H1 (cell line): ENCODE measurements around the gene PTF1A. TPM values are rescaled to one million over a fixed set of nuclear protein-coding genes. Genes with fewer than 3 reads are reported as not detected.

Experiments used
- CTCF ChIA-PET: fragments of 300-600 bp; sonication (Branson Sonifier 250); formaldehyde crosslinking; loops from one replicate; lab custom pipeline; 2021; ENCODE audit not compliant: partially characterized antibody; lab: Charles Lee
- POLR2A ChIA-PET: fragments of 300-600 bp; sonication (Branson Sonifier 250); formaldehyde crosslinking; loops from one replicate; lab custom pipeline; 2021; ENCODE audit warnings: inconsistent platforms; ENCODE audit not compliant: partially characterized antibody; lab: Charles Lee
- DNase-seq, 2 experiments: peaks; one replicate each; pipeline versions ENCODE4 v3.0.0 to v3.0.0-alpha.2; 2010 to 2022; ENCODE audit warnings: low spot score in 2 of 2, low read depth in 1 of 2, mixed read lengths in 1 of 2
- FAIRE-seq: peaks from 2 replicates; lab custom pipeline; 2011; peaks lifted over from hg19 to GRCh38; lab: Jason Lieb, UNC
- H2AFZ ChIP-seq: 2 replicates; pipeline ENCODE4 v1.8.1; 2012; ENCODE audit warnings: low read length, inconsistent platforms
- H2AK5ac ChIP-seq: 2 replicates; pipeline ENCODE4 v1.6.1; 2013; ENCODE audit warnings: low read depth, low read length
- H2BK120ac ChIP-seq: replicated peaks from 2 replicates; pipeline ENCODE3; 2013; ENCODE audit warnings: low read depth, low read length, inconsistent platforms
- H2BK12ac ChIP-seq: 2 replicates; pipeline ENCODE4 v1.6.1; 2013; ENCODE audit warnings: low read depth, low read length
- H2BK15ac ChIP-seq: 2 replicates; pipeline ENCODE4 v1.6.1; 2013; ENCODE audit warnings: low read length
- H2BK20ac ChIP-seq: 2 replicates; pipeline ENCODE4 v1.6.1; 2013; ENCODE audit warnings: low read length
- H2BK5ac ChIP-seq: 2 replicates; pipeline ENCODE4 v1.6.1; 2013; ENCODE audit warnings: low read depth, low read length
- H3K14ac ChIP-seq: 2 replicates; pipeline ENCODE4 v1.6.1; 2013; ENCODE audit warnings: inconsistent platforms; ENCODE audit not compliant: insufficient read length
- H3K18ac ChIP-seq: 2 replicates; pipeline ENCODE4 v1.6.1; 2013; ENCODE audit warnings: low read length; ENCODE audit errors: extremely low read depth
- H3K23ac ChIP-seq: 2 replicates; pipeline ENCODE4 v1.6.1; 2013; ENCODE audit warnings: inconsistent platforms; ENCODE audit not compliant: insufficient read length
- H3K23me2 ChIP-seq: 2 replicates; pipeline ENCODE4 v1.6.1; 2013; ENCODE audit warnings: low read depth, low read length
- H3K27ac ChIP-seq: 2 replicates; pipeline ENCODE4 v1.6.1; 2011; ENCODE audit warnings: low read depth, low read length, inconsistent platforms
- H3K27me3 ChIP-seq, 4 experiments: replicated peaks in 1 of 4; 1 replicate in 1 of 4; 2 replicates in 3 of 4; pipeline versions ENCODE4 v1.6.1 to v1.8.1; 2011 to 2013; ENCODE audit warnings: low read length in 3 of 4, mild to moderate bottlenecking in 3 of 4, inconsistent platforms in 2 of 4, mixed read lengths in 2 of 4, moderate library complexity in 1 of 4; ENCODE audit not compliant: control insufficient read depth in 3 of 4, insufficient read depth in 3 of 4; ENCODE audit errors: extremely low read depth in 1 of 4
- H3K36me3 ChIP-seq, 4 experiments: 2 replicates each; pipeline versions ENCODE4 v1.6.1 to v1.8.1; 2011 to 2013; ENCODE audit warnings: mild to moderate bottlenecking in 4 of 4, low read length in 3 of 4, moderate library complexity in 2 of 4, control low read depth in 1 of 4, inconsistent platforms in 1 of 4; ENCODE audit not compliant: insufficient read depth in 4 of 4, control insufficient read depth in 2 of 4
- H3K4ac ChIP-seq: replicated peaks from 2 replicates; pipeline ENCODE3; 2013; ENCODE audit warnings: low read length, low read depth, mixed read lengths, inconsistent platforms; ENCODE audit not compliant: insufficient read length
- H3K4me1 ChIP-seq, 4 experiments: replicated peaks in 1 of 4; 1 replicate in 1 of 4; 2 replicates in 3 of 4; pipeline versions ENCODE4 v1.6.1 to v1.8.1; 2011 to 2013; ENCODE audit warnings: low read length in 3 of 4, inconsistent platforms in 2 of 4, mixed read lengths in 1 of 4; ENCODE audit not compliant: insufficient read depth in 4 of 4, control insufficient read depth in 3 of 4
- H3K4me2 ChIP-seq, 2 experiments: 2 replicates each; pipeline versions ENCODE4 v1.6.1 to v1.8.1; 2011 to 2013; ENCODE audit warnings: low read depth in 2 of 2, low read length in 2 of 2, control low read depth in 1 of 2, inconsistent platforms in 1 of 2, mild to moderate bottlenecking in 1 of 2; ENCODE audit not compliant: insufficient read depth in 1 of 2
- H3K4me3 ChIP-seq, 4 experiments: fragments of 200-600, 300-600 bp in 1 of 4; sonication (generic), shearing (Covaris generic), sonication (Bioruptor Twin) in 1 of 4; 2 replicates each; pipeline versions ENCODE4 v1.5.1 to v1.8.1; 2011 to 2016; ENCODE audit warnings: low read length in 4 of 4, low read depth in 3 of 4, control low read depth in 2 of 4, inconsistent platforms in 2 of 4, mild to moderate bottlenecking in 2 of 4, mixed read lengths in 1 of 4, moderate library complexity in 1 of 4; ENCODE audit not compliant: insufficient read depth in 2 of 4; ENCODE audit errors: extremely low read depth in 1 of 4
- H3K56ac ChIP-seq: replicated peaks from 2 replicates; pipeline ENCODE3; 2013; ENCODE audit warnings: low read depth, mild to moderate bottlenecking, mixed read lengths, low read length, inconsistent platforms; ENCODE audit not compliant: insufficient read length
- H3K79me1 ChIP-seq: 2 replicates; pipeline ENCODE4 v1.6.1; 2013; ENCODE audit warnings: low read depth, low read length, control low read depth
- H3K79me2 ChIP-seq, 2 experiments: 2 replicates each; pipeline versions ENCODE4 v1.6.1 to v1.8.1; 2012 to 2013; ENCODE audit warnings: low read length in 2 of 2, mild to moderate bottlenecking in 2 of 2, inconsistent platforms in 1 of 2; ENCODE audit not compliant: insufficient read depth in 2 of 2, control insufficient read depth in 1 of 2
- H3K9ac ChIP-seq, 4 experiments: replicated peaks in 1 of 4; 1 replicate in 1 of 4; 2 replicates in 3 of 4; pipeline versions ENCODE4 v1.6.1 to v1.8.1; 2011 to 2013; ENCODE audit warnings: low read depth in 3 of 4, low read length in 3 of 4, control low read depth in 2 of 4, mild to moderate bottlenecking in 2 of 4, moderate library complexity in 2 of 4, inconsistent platforms in 1 of 4; ENCODE audit errors: extremely low read depth in 1 of 4
- H3K9me3 ChIP-seq, 2 experiments: 2 replicates each; pipeline versions ENCODE4 v1.6.1 to v1.8.1; 2012 to 2013; ENCODE audit warnings: mild to moderate bottlenecking in 2 of 2, moderate library complexity in 2 of 2, control low read depth in 1 of 2, inconsistent platforms in 1 of 2, low read depth in 1 of 2, low read length in 1 of 2, mixed read lengths in 1 of 2; ENCODE audit not compliant: insufficient read depth in 2 of 2
- H4K20me1 ChIP-seq, 2 experiments: replicated peaks in 1 of 2; 2 replicates each; pipeline versions ENCODE3 to v1.8.1; 2011 to 2013; ENCODE audit warnings: inconsistent platforms in 2 of 2, low read length in 2 of 2, mild to moderate bottlenecking in 1 of 2; ENCODE audit not compliant: insufficient read depth in 2 of 2, control insufficient read depth in 1 of 2
- H4K5ac ChIP-seq: 2 replicates; pipeline ENCODE4 v1.6.1; 2013; ENCODE audit warnings: low read length, low read depth, mixed read lengths, inconsistent platforms; ENCODE audit not compliant: insufficient read length
- H4K8ac ChIP-seq: 2 replicates; pipeline ENCODE4 v1.8.0; 2013; ENCODE audit warnings: mild to moderate bottlenecking, moderate library complexity, low read length, inconsistent platforms; ENCODE audit not compliant: insufficient read depth; ENCODE audit errors: extremely low read depth
- H4K91ac ChIP-seq: replicated peaks from 2 replicates; pipeline ENCODE3; 2013; ENCODE audit warnings: low read length, mixed read lengths, inconsistent platforms; ENCODE audit not compliant: insufficient read length
- CTBP2 ChIP-seq: IDR thresholded peaks from 2 replicates; pipeline ENCODE4 v1.7.0; 2011; ENCODE audit warnings: borderline replicate concordance, mild to moderate bottlenecking, moderate library complexity, mixed read lengths, low read length; ENCODE audit not compliant: insufficient read depth, insufficient read length
- EZH2 ChIP-seq: fragments of 200-600 bp; sonication (generic); IDR thresholded peaks from 2 replicates; pipeline ENCODE4 v1.7.1; 2012; ENCODE audit warnings: low read depth, mild to moderate bottlenecking, moderate library complexity, low read length, inconsistent platforms; ENCODE audit not compliant: severe bottlenecking
- RNF2 ChIP-seq: fragments of 200-900, 300-1000 bp; sonication (generic); IDR thresholded peaks from 2 replicates; pipeline ENCODE4 v1.7.1; 2016; ENCODE audit warnings: borderline replicate concordance, low read depth, mild to moderate bottlenecking, antibody characterized with exemption, low read length; ENCODE audit not compliant: poor library complexity, severe bottlenecking; ENCODE audit errors: missing control alignments
- SIRT6 ChIP-seq: IDR thresholded peaks from one replicate; pipeline ENCODE4 v1.7.1; 2012; ENCODE audit warnings: low read length, inconsistent platforms
- SUZ12 ChIP-seq: fragments of 200-600 bp; sonication (generic); IDR thresholded peaks from 2 replicates; pipeline ENCODE4 v1.6.1; 2012; ENCODE audit warnings: mild to moderate bottlenecking, inconsistent platforms, low read length, moderate library complexity, mixed read lengths
- WGBS, 2 experiments: shearing (Covaris generic) in 1 of 2; methylation state at CpG; one replicate each; pipeline versions ENCODE4 v1.1.6 to v1.1.7; 2013 to 2015; ENCODE audit warnings: low lambda C conversion rate in 2 of 2, mixed read lengths in 2 of 2, inconsistent platforms in 1 of 2, low coverage in 1 of 2, missing lambda C conversion rate in 1 of 2; ENCODE audit not compliant: insufficient replicate concordance in 2 of 2, insufficient coverage in 1 of 2, insufficient read length in 1 of 2; ENCODE audit errors: extremely low coverage in 1 of 2, missing lambda C conversion rate in 1 of 2; 5-methylcytosine and 5-hydroxymethylcytosine counted together
- polyA plus RNA-seq, 7 experiments: library from polyadenylated mRNA; depleted of rRNA in 3 of 7; stranded (reverse) in 5 of 7; unstranded in 2 of 7; fragments of >200 nt in 5 of 7; fragments of 200-250 nt in 2 of 7; gene quantifications; 1 replicate in 5 of 7; 2 replicates in 1 of 7; 4 replicates in 1 of 7; pipeline versions ENCODE4 v1.2.1 to v1.2.3, GENCODE V29; 2011 to 2013; ENCODE audit warnings: missing spikeins in 2 of 7, mixed read lengths in 2 of 7
- total RNA-seq: library from RNA; stranded (reverse); fragmentation: NEBNext Ultra II Directional; extraction: Animal tissue kit (Norgen Biotek cat#: 25700); gene quantifications from 2 replicates; pipeline ENCODE4 v1.2.1, GENCODE V29; 2021

PTF1A gene
- total and polyA plus RNA-seq, 2 of the 8 experiments (the other 6 are each of a cell fraction or from before 2014, with no cell fraction given), result not detected

- H4K8ac ChIP-seq, result no peak overlapping the region
- H3K56ac ChIP-seq, result no peak overlapping the region
- H4K91ac ChIP-seq, result no peak overlapping the region
- H3K18ac ChIP-seq, result no peak overlapping the region
- no peak overlapping the region for H3K9ac ChIP-seq
- H2BK5ac ChIP-seq, result no peak overlapping the region
- ChIA-PET POLR2A (interaction anchor here (0.8 to 1.0 kb wide), 2 partner anchors 12 to 42 kb away, joined by 3 read pairs; no protein-coding TSS in a partner anchor), CTCF (interaction anchor here (1.2 to 3.9 kb wide), 5 partner anchors 11 to 499 kb away, joined by 4 to 16 read pairs (median 7); no protein-coding TSS in a partner anchor)
- H2AFZ ChIP-seq, result no peak overlapping the region
- peaks cover 3 to 31% (median 14%) of the 10 kb centered on the region in 4 experiments for H3K4me1 ChIP-seq
- H3K9me3 ChIP-seq, result no peaks in the 10 kb centered on the region
- H2BK20ac ChIP-seq, result no peak overlapping the region
- TF ChIP-seq CTBP2 (no peak), RNF2 (peak; percentile 85), SUZ12 (peak; percentile 73), SIRT6 (no peak), EZH2 (peak; percentile 28)
- H3K4me3 ChIP-seq, result peak overlapping the region in 1 of 4 experiments; percentile 61; a peak in 1 of 8 replicates
- peak overlapping the region; percentile 16 to 91; a peak in 2 of 4 replicates for H3K4me2 ChIP-seq
- peaks cover 19 to 32% of the 10 kb centered on the region in 2 experiments for H4K20me1 ChIP-seq
- FAIRE-seq (no peak), DNase-seq (no peak)
- no peak overlapping the region for H2BK120ac ChIP-seq
- H3K79me1 ChIP-seq, result no peaks in the 10 kb centered on the region
- peaks cover 5% of the 10 kb centered on the region; the same call in 1 of the 2 replicates for H3K23me2 ChIP-seq
- peaks cover 90 to 100% (median 98%) of the 10 kb centered on the region in 4 experiments for H3K27me3 ChIP-seq
- WGBS, 2 experiments, result 17% methylated on average over 12 of the region's 12 CpGs; no CpG with 5 or more reads in 1 of the 2 experiments
- H3K36me3 ChIP-seq, result peaks cover 0 to 1% (median 0%) of the 10 kb centered on the region in 4 experiments; a peak in 1 of 8 replicates
- no peak overlapping the region for H2BK15ac ChIP-seq
- no peak overlapping the region for H3K27ac ChIP-seq
- no peak overlapping the region for H3K14ac ChIP-seq
- H4K5ac ChIP-seq, result no peak overlapping the region
- no peak overlapping the region for H3K23ac ChIP-seq
- no peak overlapping the region for H3K4ac ChIP-seq
- no peaks in the 10 kb centered on the region for H3K79me2 ChIP-seq
- H2AK5ac ChIP-seq, result no peak overlapping the region
- 0 out of 2 replicates have a peak overlapping the region, but pooled peaks have one; percentile 30 for H2BK12ac ChIP-seq
Observed at GRCh38 chr10:23200586-23200985, 8.5 kb downstream of the PTF1A start.
